ENCODE measurements around the gene INO80D. TPM values are rescaled to one million over a fixed set of nuclear protein-coding genes. Genes with fewer than 3 reads are reported as not detected.

INO80D gene
- total RNA-seq, 3 donors from 2014 or later (not counting 1 experiment from before 2014, with no cell fraction given): 59.6 to 64.7 (median 63.9) TPM

- Mint-ChIP-seq H3K4me1 (peaks cover 21 to 28% of the 10 kb centered on the region in 2 donors), H3K27ac (no peak overlapping the region), H3K9me3 (peaks cover 0 to 8% of the 10 kb centered on the region in 2 donors), H3K4me3 (no peak overlapping the region), H3K36me3 (peaks cover 15% of the 10 kb centered on the region), H3K27me3 (ENCODE audit: low read depth in 2 of 2) (peaks cover 47 to 65% of the 10 kb centered on the region in 2 donors)
- no peak for TF ChIP-seq CTCF (IDR thresholded peaks at IDR 0.05)
- intact Hi-C loops (cut with micrococcal nuclease): no loop called here
- Histone ChIP-seq H3K36me3 (ENCODE audit: control insufficient read depth, insufficient read depth, low read length) (no peaks in the 10 kb centered on the region), H3K9me3 (ENCODE audit: control insufficient read depth, insufficient read depth, low read length) (peaks cover 5% of the 10 kb centered on the region), H3K4me3 (ENCODE audit: low read length) (no peak overlapping the region), H3K4me1 (ENCODE audit: control insufficient read depth, insufficient read depth, low read length) (peaks cover 25% of the 10 kb centered on the region), H3K27me3 (ENCODE audit: control insufficient read depth, insufficient read depth, low read length) (peaks cover 22% of the 10 kb centered on the region), H3K27ac (ENCODE audit: low read length) (no peak overlapping the region)
- ATAC-seq: no peak
- DNase-seq: no peak
- WGBS (ENCODE audit: insufficient coverage): 67% methylated on average over 5 of the region's 5 CpGs
These were observed 131.3 kb downstream of the INO80D start for GRCh38 chr2:205954707-205955106.

- Histone ChIP-seq H3K36me3 (ENCODE audit: control insufficient read depth, insufficient read depth, low read length) (no peaks in the 10 kb centered on the region), H3K27ac (ENCODE audit: low read length) (no peak overlapping the region), H3K4me1 (ENCODE audit: control insufficient read depth, insufficient read depth, low read length) (peaks cover 15% of the 10 kb centered on the region), H3K4me3 (ENCODE audit: low read length) (no peak overlapping the region), H3K9me3 (ENCODE audit: control insufficient read depth, insufficient read depth, low read length) (peaks cover 5% of the 10 kb centered on the region), H3K27me3 (ENCODE audit: control insufficient read depth, insufficient read depth, low read length) (peaks cover 27% of the 10 kb centered on the region)
- Mint-ChIP-seq H3K4me1 (peaks cover 18% of the 10 kb centered on the region in 2 donors), H3K4me3 (no peak overlapping the region), H3K36me3 (peaks cover 15% of the 10 kb centered on the region), H3K27me3 (ENCODE audit: low read depth in 2 of 2) (peaks cover 37 to 58% of the 10 kb centered on the region in 2 donors), H3K9me3 (peaks cover 0 to 8% of the 10 kb centered on the region in 2 donors), H3K27ac (no peak overlapping the region)
- TF ChIP-seq CTCF (IDR thresholded peaks at IDR 0.05): no peak
- intact Hi-C loops (cut with micrococcal nuclease): no loop called here
- no peak for DNase-seq
- WGBS (ENCODE audit: insufficient coverage): 88% methylated on average over 2 of the region's 2 CpGs
- no peak for ATAC-seq
These were observed 133.7 kb downstream of the INO80D start for GRCh38 chr2:205952282-205952681.

GRCh38 chr2:205948883-205949282, 137.1 kb downstream of the INO80D start:
- H3K4me3 Mint-ChIP-seq: no peak overlapping the region
- no peak for ATAC-seq
- H3K4me1 Mint-ChIP-seq: peaks cover 10 to 12% of the 10 kb centered on the region in 2 donors
- H3K9me3 ChIP-seq (ENCODE audit: control insufficient read depth, insufficient read depth, low read length): peaks cover 5% of the 10 kb centered on the region
- H3K27ac ChIP-seq (ENCODE audit: low read length): no peak overlapping the region
- intact Hi-C loops (cut with micrococcal nuclease): loop anchor here (1.0 to 2.0 kb wide), 2 partner anchors 1624 to 1840 kb away; no protein-coding TSS in a partner anchor
- H3K36me3 Mint-ChIP-seq: peaks cover 15% of the 10 kb centered on the region
- peaks cover 35 to 62% of the 10 kb centered on the region in 2 donors for H3K27me3 Mint-ChIP-seq (ENCODE audit: low read depth in 2 of 2)
- no peak for TF ChIP-seq CTCF (IDR thresholded peaks at IDR 0.05)
- peaks cover 0 to 8% of the 10 kb centered on the region in 2 donors for H3K9me3 Mint-ChIP-seq
- H3K4me3 ChIP-seq (ENCODE audit: low read length): no peak overlapping the region
- H3K27ac Mint-ChIP-seq: no peak overlapping the region
- WGBS (ENCODE audit: insufficient coverage): 83% methylated on average over 7 of the region's 7 CpGs
- DNase-seq: no peak
- peaks cover 18% of the 10 kb centered on the region for H3K27me3 ChIP-seq (ENCODE audit: control insufficient read depth, insufficient read depth, low read length)
- no peaks in the 10 kb centered on the region for H3K4me1 ChIP-seq (ENCODE audit: control insufficient read depth, insufficient read depth, low read length)
- H3K36me3 ChIP-seq (ENCODE audit: control insufficient read depth, insufficient read depth, low read length): no peaks in the 10 kb centered on the region

- DNase-seq (no peak), ATAC-seq (no peak)
- peaks cover 31 to 58% of the 10 kb centered on the region in 2 donors for H3K27me3 Mint-ChIP-seq (ENCODE audit: low read depth in 2 of 2)
- 90% methylated on average over 5 of the region's 5 CpGs for WGBS (ENCODE audit: insufficient coverage)
- H3K27ac ChIP-seq (ENCODE audit: low read length): no peak overlapping the region
- H3K4me1 ChIP-seq (ENCODE audit: control insufficient read depth, insufficient read depth, low read length): no peaks in the 10 kb centered on the region
- no peak overlapping the region for H3K4me3 ChIP-seq (ENCODE audit: low read length)
- no peak overlapping the region for H3K27ac Mint-ChIP-seq
- peaks cover 0 to 8% of the 10 kb centered on the region in 2 donors for H3K9me3 Mint-ChIP-seq
- H3K27me3 ChIP-seq (ENCODE audit: control insufficient read depth, insufficient read depth, low read length): peaks cover 18% of the 10 kb centered on the region
- intact Hi-C loops (cut with micrococcal nuclease): loop anchor here (1.0 to 2.0 kb wide), 2 partner anchors 1623 to 1840 kb away; no protein-coding TSS in a partner anchor
- no peaks in the 10 kb centered on the region for H3K36me3 ChIP-seq (ENCODE audit: control insufficient read depth, insufficient read depth, low read length)
- peaks cover 15% of the 10 kb centered on the region for H3K36me3 Mint-ChIP-seq
- TF ChIP-seq CTCF (IDR thresholded peaks at IDR 0.05): no peak
- peaks cover 5% of the 10 kb centered on the region for H3K9me3 ChIP-seq (ENCODE audit: control insufficient read depth, insufficient read depth, low read length)
- no peak overlapping the region for H3K4me3 Mint-ChIP-seq
- H3K4me1 Mint-ChIP-seq: peaks cover 10 to 12% of the 10 kb centered on the region in 2 donors
These were observed 137.5 kb downstream of the INO80D start for GRCh38 chr2:205948496-205948837.

All from natural killer cell (primary cell).